Sigmoid colon (tissue), 3 donors: ENCODE results near the gene KCNJ1.

Source experiments
- POLR2A ChIP-seq, 2 donors: fragments of 450-650 bp; IDR thresholded peaks; one replicate each; pipeline ENCODE4 v1.6.1; 2016; ENCODE audit warnings: antibody characterized with exemption in 2 of 2, mild to moderate bottlenecking in 2 of 2, moderate library complexity in 2 of 2
- TF ChIP-seq, protein P1 (sequence below), 4 experiments: fragments of 450-650 bp in 3 of 4; fragments of 200-600 bp in 1 of 4; IDR thresholded peaks; one replicate each; pipeline ENCODE4 v1.5.1; 2016 to 2019; ENCODE audit warnings: antibody characterized with exemption in 4 of 4, mild to moderate bottlenecking in 3 of 4, moderate library complexity in 2 of 4

DNA sequence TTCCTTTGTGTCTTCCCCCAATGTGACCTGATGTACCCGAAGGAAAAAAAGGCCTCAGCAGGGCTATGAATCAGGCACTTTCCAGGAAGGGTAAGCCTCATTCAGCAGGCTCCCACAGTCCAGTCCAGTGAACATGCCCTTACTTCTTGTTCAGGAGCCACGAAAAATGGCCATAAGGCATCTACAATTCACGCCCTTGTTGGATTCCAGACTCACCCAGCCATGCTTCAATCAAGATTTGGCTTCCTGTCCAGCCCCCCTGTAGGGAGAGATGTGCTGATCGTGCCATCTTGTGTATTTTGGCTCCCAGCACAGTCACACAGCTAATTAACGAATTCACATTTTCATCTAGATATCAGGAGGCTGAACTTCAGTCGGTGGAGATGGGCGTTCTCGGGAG, 14.1 kb upstream of the KCNJ1 start:
- TF ChIP-seq, protein P1, sequence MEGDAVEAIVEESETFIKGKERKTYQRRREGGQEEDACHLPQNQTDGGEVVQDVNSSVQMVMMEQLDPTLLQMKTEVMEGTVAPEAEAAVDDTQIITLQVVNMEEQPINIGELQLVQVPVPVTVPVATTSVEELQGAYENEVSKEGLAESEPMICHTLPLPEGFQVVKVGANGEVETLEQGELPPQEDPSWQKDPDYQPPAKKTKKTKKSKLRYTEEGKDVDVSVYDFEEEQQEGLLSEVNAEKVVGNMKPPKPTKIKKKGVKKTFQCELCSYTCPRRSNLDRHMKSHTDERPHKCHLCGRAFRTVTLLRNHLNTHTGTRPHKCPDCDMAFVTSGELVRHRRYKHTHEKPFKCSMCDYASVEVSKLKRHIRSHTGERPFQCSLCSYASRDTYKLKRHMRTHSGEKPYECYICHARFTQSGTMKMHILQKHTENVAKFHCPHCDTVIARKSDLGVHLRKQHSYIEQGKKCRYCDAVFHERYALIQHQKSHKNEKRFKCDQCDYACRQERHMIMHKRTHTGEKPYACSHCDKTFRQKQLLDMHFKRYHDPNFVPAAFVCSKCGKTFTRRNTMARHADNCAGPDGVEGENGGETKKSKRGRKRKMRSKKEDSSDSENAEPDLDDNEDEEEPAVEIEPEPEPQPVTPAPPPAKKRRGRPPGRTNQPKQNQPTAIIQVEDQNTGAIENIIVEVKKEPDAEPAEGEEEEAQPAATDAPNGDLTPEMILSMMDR (IDR thresholded peaks at IDR 0.05) = no peak
- TF ChIP-seq POLR2A (IDR thresholded peaks at IDR 0.05) = no peak
